Brain microvascular endothelial cell (primary cell): ENCODE data around the gene IGDCC3.

Experiments used
- DNase-seq: peaks from one replicate; pipeline ENCODE4 v3.0.0-alpha.2; 2020
- H3K27ac ChIP-seq: fragments of 250-450 bp; sonication (Bioruptor Pico); 2 replicates; pipeline ENCODE4 v1.5.1; 2020; ENCODE audit warnings: mild to moderate bottlenecking, moderate library complexity
- H3K27me3 ChIP-seq: fragments of 250-450 bp; sonication (Bioruptor Pico); replicated peaks from 2 replicates; pipeline ENCODE4 v1.5.1; 2020; ENCODE audit warnings: mild to moderate bottlenecking
- H3K36me3 ChIP-seq: fragments of 250-450 bp; sonication (Bioruptor Pico); replicated peaks from 2 replicates; pipeline ENCODE4 v1.5.1; 2020; ENCODE audit warnings: mild to moderate bottlenecking
- H3K4me3 ChIP-seq: 2 replicates; pipeline ENCODE4 v1.5.1; 2011; ENCODE audit warnings: low read depth, mild to moderate bottlenecking, control low read depth, low read length, moderate library complexity
- in situ Hi-C: cut with HindIII; loops from 2 replicates; pipeline ENCODE4 v1.10.0; 2017; ENCODE audit warnings: low sequenced_read_pairs, low pct_ligation_motif_present
- TF ChIP-seq, protein P1 (sequence below): IDR thresholded peaks from 2 replicates; pipeline ENCODE4 v1.5.1; 2011; ENCODE audit warnings: low read depth, mild to moderate bottlenecking, moderate library complexity, low read length, control low read depth, inconsistent platforms; ENCODE audit errors: missing control alignments

Gene IGDCC3

DNA sequence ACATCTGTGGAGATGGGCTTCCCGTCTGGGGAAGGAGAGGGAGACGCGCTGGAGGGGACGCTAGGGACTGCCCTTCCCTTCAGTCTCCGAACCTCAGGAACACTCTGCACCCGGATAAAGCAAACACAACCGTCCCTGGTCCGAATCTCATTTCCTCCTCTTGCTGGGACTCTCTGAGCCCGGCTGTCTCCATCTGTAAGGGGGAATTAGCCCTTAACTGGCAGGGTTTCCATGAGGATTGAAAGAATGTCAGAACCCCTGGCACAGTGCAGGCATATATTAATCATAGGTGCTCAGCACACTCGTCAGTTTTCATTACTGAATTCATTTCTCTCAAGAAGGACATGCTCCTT, 19.1 kb upstream of the IGDCC3 start:
- Histone ChIP-seq H3K27me3 (peaks cover 20% of the 10 kb centered on the region), H3K27ac (no peak overlapping the region), H3K36me3 (no peaks in the 10 kb centered on the region), H3K4me3 (no peak overlapping the region)
- TF ChIP-seq, protein P1, sequence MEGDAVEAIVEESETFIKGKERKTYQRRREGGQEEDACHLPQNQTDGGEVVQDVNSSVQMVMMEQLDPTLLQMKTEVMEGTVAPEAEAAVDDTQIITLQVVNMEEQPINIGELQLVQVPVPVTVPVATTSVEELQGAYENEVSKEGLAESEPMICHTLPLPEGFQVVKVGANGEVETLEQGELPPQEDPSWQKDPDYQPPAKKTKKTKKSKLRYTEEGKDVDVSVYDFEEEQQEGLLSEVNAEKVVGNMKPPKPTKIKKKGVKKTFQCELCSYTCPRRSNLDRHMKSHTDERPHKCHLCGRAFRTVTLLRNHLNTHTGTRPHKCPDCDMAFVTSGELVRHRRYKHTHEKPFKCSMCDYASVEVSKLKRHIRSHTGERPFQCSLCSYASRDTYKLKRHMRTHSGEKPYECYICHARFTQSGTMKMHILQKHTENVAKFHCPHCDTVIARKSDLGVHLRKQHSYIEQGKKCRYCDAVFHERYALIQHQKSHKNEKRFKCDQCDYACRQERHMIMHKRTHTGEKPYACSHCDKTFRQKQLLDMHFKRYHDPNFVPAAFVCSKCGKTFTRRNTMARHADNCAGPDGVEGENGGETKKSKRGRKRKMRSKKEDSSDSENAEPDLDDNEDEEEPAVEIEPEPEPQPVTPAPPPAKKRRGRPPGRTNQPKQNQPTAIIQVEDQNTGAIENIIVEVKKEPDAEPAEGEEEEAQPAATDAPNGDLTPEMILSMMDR: no peak
- no peak for DNase-seq
- in situ Hi-C loops: no loop called here

DNA sequence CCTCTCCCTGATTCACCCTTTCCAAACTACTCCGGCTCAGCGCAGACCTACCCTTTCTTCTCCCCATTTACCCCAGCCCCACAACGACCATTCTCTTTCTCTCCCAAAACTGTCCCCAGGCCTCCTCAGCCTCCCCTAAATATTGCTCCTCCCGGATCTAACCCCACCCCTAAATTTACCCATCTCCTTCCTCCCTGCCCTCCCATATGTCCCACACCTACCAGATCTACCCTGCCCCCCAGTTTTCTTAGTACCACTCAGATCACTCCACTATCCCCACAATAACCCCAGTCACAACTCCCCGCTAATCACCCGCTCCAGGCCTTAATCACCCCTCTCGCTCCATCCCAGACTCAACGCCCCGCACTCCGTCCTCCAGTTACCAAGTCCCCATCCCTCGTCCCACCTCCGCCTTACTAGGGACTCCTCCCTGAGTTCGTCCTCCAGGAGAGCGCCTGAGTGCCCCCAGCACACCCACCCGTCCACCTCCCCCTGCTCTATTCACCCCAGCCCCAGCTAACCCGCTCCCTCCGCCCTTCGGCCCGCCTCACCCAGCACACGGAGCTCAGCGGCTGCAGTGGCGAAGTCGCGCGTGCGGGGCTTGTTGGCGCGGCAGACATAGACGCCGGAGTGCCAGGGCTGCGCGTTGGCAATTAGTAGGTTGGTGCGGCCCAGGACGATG, 18.6 kb upstream of the IGDCC3 start:
- no peak overlapping the region for H3K4me3 ChIP-seq
- H3K27ac ChIP-seq: no peak overlapping the region
- no peaks in the 10 kb centered on the region for H3K36me3 ChIP-seq
- peaks cover 20% of the 10 kb centered on the region for H3K27me3 ChIP-seq
- no peak for DNase-seq
- in situ Hi-C loops: no loop called here
- TF ChIP-seq, protein P1: no peak

DNA sequence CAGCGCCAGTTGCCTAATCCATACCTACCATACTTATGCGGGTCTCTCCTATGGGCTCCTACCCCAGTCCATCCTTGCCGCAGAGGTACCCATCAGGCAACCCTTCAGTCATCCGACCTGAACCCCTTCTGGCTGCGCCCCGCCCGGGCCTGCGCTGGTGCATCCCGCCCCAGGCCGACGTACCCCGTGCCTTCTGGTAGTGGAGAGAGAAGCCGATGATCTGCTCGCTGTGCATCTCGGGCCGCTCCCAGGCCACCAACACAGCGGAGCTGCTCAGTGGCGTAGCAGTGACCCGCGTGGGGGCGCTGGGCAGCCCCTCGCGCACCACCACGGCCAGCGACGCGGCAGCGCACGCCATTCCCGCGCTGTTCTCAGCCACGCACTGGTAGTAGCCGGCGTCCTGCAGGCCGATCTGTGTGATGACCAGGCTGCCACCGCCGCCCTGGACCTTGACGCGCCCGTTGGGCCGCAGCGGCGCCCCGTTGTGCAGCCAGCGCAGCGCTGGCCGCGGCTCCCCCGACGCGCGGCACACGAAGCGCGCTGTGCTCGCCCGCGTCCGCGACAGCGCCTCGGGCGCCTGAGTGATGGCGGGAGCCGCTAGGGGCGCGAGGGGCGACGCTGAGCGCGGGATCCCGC, 17.9 kb upstream of the IGDCC3 start:
- in situ Hi-C loops: no loop called here
- DNase-seq: no peak
- TF ChIP-seq, protein P1: no peak
- Histone ChIP-seq H3K27me3 (peaks cover 20% of the 10 kb centered on the region), H3K36me3 (no peaks in the 10 kb centered on the region), H3K27ac (no peak overlapping the region), H3K4me3 (no peak overlapping the region)

DNA sequence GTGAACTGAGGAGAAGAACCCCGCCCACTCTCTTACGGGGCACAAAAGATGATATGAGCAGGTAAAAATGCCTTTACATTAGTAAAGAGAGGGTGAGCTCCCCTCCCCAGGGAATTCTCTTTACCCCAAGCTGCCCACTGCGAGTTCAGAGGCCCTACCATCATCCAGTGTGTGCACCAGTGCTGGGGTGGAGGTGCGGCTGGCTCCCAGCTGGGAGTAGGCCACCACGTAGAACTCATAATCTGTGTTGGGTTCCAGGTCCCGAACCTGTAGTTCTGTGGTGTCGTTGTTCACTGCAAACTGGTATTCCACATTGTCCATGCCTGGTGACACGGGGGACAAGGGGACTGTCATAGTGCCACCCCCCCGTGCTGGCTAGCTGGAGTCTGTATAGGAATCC, 17.1 kb upstream of the IGDCC3 start:
- no peak overlapping the region for H3K27ac ChIP-seq
- in situ Hi-C loops: no loop called here

DNA sequence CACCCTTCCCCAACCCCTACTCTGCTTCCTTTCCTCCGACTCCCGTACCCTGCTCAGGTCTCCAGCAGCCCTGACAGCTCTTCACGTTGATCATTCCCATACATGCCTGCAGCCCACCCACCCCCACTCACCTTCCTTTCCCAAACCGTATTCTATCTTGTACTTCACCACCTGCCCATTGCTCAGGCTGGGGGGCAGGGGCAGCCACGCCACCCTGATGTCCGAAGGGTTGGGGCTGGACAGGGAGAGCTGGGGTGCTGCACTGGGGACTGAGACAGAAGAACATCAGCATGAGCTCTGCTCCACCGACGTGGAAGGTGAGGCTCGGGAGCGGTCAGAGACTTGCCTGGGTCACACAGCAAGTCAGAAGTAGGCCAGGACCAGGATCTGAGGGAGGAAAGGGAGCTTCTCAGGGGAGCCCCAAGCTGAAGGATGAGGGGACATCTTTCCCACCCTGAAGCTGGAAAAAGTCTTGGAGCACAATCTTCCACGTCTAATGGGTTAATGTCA, 16.5 kb upstream of the IGDCC3 start:
- Histone ChIP-seq H3K36me3 (no peaks in the 10 kb centered on the region), H3K27ac (no peak overlapping the region), H3K27me3 (peaks cover 20% of the 10 kb centered on the region), H3K4me3 (no peak overlapping the region)
- TF ChIP-seq, protein P1: no peak
- in situ Hi-C loops: no loop called here
- DNase-seq: no peak

More for the DNA sequence above, 17.1 kb upstream of the IGDCC3 start:
- Histone ChIP-seq H3K27me3 (peaks cover 20% of the 10 kb centered on the region), H3K4me3 (no peak overlapping the region), H3K36me3 (no peaks in the 10 kb centered on the region)
- DNase-seq: no peak
- TF ChIP-seq, protein P1: no peak

DNA sequence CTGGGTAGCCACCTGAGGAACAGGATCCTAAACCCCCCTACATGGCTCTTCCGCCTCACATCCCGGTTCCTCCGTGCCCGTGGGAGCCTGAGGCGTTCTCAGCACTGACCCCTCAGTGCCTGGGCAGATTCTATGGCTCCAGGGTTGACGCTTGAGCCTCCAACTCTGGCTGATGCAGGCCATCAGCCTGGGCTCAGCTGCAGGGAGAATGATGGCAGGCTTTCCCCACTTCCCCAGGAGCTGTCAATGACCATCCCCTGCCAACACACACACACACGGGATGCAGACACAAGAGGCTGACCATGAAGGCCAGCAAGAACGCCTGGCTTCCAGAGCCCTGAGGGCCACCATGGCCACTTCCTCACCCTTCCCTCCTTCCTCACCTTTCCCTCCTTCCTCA, 15.8 kb upstream of the IGDCC3 start:
- no peak overlapping the region for H3K4me3 ChIP-seq
- H3K36me3 ChIP-seq: no peaks in the 10 kb centered on the region
- peaks cover 20% of the 10 kb centered on the region for H3K27me3 ChIP-seq
- no peak overlapping the region for H3K27ac ChIP-seq
- TF ChIP-seq, protein P1: no peak
- DNase-seq: no peak
- in situ Hi-C loops: no loop called here
